ENCODE results near the gene RRAGD. TPM values are rescaled to one million over a fixed set of nuclear protein-coding genes. Genes with fewer than 3 reads are reported as not detected.
"Not testable (repeated sequence)": the region's sequence is repeated elsewhere in the genome, so short reads cannot be mapped to it uniquely, and the experiment has no call there.

RRAGD gene
- total and polyA plus RNA-seq, 4 donors = 3.2 to 17.8 (median 12.8) TPM

DNA sequence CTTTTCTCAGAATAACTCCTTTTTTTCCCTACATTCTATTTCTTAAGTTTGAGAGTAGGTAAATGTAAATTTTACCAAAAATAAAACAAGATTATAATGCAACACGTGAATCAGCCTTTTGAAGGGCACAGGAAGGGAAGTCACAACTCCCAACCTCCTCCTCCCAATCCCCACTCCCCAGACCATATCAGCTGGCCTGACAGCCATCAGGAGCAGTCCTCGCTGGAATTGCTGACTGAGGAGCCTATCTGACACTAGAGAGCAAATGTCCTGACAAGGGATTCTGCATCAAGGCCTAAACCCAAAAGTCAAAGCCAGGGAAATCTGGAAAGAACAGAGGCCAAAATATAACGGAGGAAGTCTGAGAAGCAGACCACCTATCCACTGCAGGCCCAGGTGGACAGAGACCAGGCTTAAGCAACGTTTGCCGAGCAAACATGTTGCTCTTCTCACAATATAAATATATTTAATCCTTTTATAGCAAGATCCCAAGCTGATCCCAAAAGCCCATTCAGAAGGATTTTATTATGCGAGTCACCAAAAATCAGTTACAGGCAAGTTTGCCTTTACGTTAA is 2.5 kb downstream of the RRAGD start:
- Histone ChIP-seq H3K9me3 (ENCODE audit: control insufficient read depth, low read length) (no peaks in the 10 kb centered on the region), H3K4me1 (ENCODE audit: control insufficient read depth in 1 of 2, insufficient read depth in 2 of 2, low read length in 2 of 2) (no peaks in the 10 kb centered on the region), H3K4me3 (ENCODE audit: low read length in 2 of 2) (no peak overlapping the region), H3K27ac (ENCODE audit: low read depth in 1 of 2, low read length in 2 of 2) (no peak overlapping the region), H3K27me3 (ENCODE audit: control insufficient read depth in 1 of 2, insufficient read depth in 2 of 2, low read length in 1 of 2) (no peaks in the 10 kb centered on the region), H3K36me3 (ENCODE audit: control insufficient read depth in 1 of 2, insufficient read depth in 2 of 2, low read length in 1 of 2) (no peaks in the 10 kb centered on the region)
- ATAC-seq (ENCODE audit: low FRiP score) (no peak), DNase-seq (no peak)
- WGBS, 2 donors = 79 to 82% methylated on average over 7 of the region's 7 CpGs
- intact Hi-C loops (cut with DNase I) = no loop called here

DNA sequence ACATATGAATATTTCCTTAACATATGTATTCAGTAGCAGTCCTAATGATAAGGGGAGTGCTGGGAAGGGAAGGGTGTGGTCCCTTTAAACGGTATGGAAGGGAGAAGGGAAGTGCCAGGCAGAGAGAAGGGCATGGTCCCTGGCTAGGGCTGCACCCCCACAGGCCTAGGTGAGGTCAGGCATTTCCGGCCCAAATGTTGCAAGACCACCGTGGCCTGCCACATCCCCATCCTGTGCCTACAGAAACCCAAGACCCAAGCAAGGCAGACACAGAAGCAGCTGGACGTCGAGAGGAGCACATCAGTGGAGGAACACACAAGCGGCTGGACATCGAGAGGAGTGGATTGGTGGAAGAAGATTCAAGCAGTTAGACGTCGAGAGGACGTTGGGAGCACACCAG is 5.9 kb downstream of the RRAGD start:
- no peaks in the 10 kb centered on the region for H3K27me3 ChIP-seq (ENCODE audit: control insufficient read depth in 1 of 2, insufficient read depth in 2 of 2, low read length in 1 of 2)
- no peak overlapping the region for H3K4me3 ChIP-seq (ENCODE audit: low read length in 2 of 2)
- DNase-seq = no peak
- no peaks in the 10 kb centered on the region for H3K9me3 ChIP-seq (ENCODE audit: control insufficient read depth, low read length)
- no peak for ATAC-seq (ENCODE audit: low FRiP score)
- intact Hi-C loops (cut with DNase I) = no loop called here
- no peaks in the 10 kb centered on the region for H3K36me3 ChIP-seq (ENCODE audit: control insufficient read depth in 1 of 2, insufficient read depth in 2 of 2, low read length in 1 of 2)
- 86 to 88% methylated on average over 10 of the region's 10 CpGs for WGBS, 2 donors
- H3K4me1 ChIP-seq (ENCODE audit: control insufficient read depth in 1 of 2, insufficient read depth in 2 of 2, low read length in 2 of 2) = no peaks in the 10 kb centered on the region
- H3K27ac ChIP-seq (ENCODE audit: low read depth in 1 of 2, low read length in 2 of 2) = no peak overlapping the region

GRCh38 chr6:89404512-89404911 is 7.6 kb downstream of the RRAGD start:
- Histone ChIP-seq H3K4me1 (ENCODE audit: control insufficient read depth in 1 of 2, insufficient read depth in 2 of 2, low read length in 2 of 2) (no peaks in the 10 kb centered on the region), H3K9me3 (ENCODE audit: control insufficient read depth, low read length) (no peaks in the 10 kb centered on the region), H3K4me3 (ENCODE audit: low read length in 2 of 2) (no peak overlapping the region), H3K27me3 (ENCODE audit: control insufficient read depth in 1 of 2, insufficient read depth in 2 of 2, low read length in 1 of 2) (no peaks in the 10 kb centered on the region), H3K27ac (ENCODE audit: low read depth in 1 of 2, low read length in 2 of 2) (no peak overlapping the region), H3K36me3 (ENCODE audit: control insufficient read depth in 1 of 2, insufficient read depth in 2 of 2, low read length in 1 of 2) (no peaks in the 10 kb centered on the region)
- ATAC-seq (ENCODE audit: low FRiP score) = no peak
- intact Hi-C loops (cut with DNase I) = no loop called here
- no peak for DNase-seq
- 83 to 87% methylated on average over 3 of the region's 3 CpGs for WGBS, 2 donors

DNA sequence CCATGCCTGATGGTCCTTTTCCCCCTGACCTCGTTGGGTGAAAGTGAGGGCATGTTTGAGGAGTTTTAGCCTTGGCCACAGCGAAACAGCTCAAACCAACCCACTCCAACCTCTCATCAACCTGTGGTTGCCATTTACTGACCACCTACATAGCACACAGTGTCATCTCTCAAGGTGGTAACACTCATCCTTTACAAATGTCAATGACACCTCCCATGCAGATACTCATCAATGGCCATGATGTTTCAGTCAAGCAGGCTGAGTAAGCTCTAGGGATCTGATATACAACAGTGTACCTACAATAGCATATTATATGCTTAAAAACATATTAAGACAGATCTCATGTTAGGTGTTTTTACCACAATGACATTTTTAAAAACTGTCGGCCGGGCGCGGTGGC is 9.3 kb downstream of the RRAGD start:
- intact Hi-C loops (cut with DNase I) = no loop called here
- H3K4me1 ChIP-seq (ENCODE audit: control insufficient read depth in 1 of 2, insufficient read depth in 2 of 2, low read length in 2 of 2) = no peaks in the 10 kb centered on the region
- 92 to 95% methylated on average over 6 of the region's 6 CpGs for WGBS, 2 donors
- DNase-seq (no peak), ATAC-seq (ENCODE audit: low FRiP score) (no peak)
- no peak overlapping the region for H3K4me3 ChIP-seq (ENCODE audit: low read length in 2 of 2)
- no peaks in the 10 kb centered on the region for H3K27me3 ChIP-seq (ENCODE audit: control insufficient read depth in 1 of 2, insufficient read depth in 2 of 2, low read length in 1 of 2)
- H3K36me3 ChIP-seq (ENCODE audit: control insufficient read depth in 1 of 2, insufficient read depth in 2 of 2, low read length in 1 of 2) = no peaks in the 10 kb centered on the region
- no peaks in the 10 kb centered on the region for H3K9me3 ChIP-seq (ENCODE audit: control insufficient read depth, low read length)
- H3K27ac ChIP-seq (ENCODE audit: low read depth in 1 of 2, low read length in 2 of 2) = no peak overlapping the region

DNA sequence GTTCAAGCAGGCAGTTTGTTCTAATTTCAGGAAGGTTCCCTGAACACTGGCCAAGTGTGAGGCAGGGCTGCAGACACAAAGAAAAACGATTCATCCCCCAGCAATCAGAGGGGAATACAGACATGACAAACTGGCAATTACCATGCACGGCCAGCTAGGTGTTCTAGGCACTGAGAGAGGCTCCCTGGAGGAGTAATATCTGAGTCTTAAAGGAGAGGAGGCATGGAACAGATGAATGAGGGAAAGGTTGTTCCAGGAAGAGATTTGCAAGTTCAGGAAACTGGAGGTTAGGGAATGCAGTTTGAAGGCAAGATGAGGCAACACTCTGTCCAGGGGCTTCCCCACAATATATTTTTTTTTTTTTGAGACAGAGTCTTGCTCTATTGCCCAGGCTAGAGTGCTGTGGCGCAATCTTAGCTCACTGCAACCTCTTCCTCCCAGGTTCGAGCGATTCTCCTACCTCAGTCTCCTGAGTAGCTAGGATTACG is 11.1 kb downstream of the RRAGD start:
- DNase-seq (no peak), ATAC-seq (ENCODE audit: low FRiP score) (peak; percentile 54)
- H3K27me3 ChIP-seq (ENCODE audit: control insufficient read depth in 1 of 2, insufficient read depth in 2 of 2, low read length in 1 of 2) = no peaks in the 10 kb centered on the region
- H3K36me3 ChIP-seq (ENCODE audit: control insufficient read depth in 1 of 2, insufficient read depth in 2 of 2, low read length in 1 of 2) = no peaks in the 10 kb centered on the region
- H3K4me1 ChIP-seq (ENCODE audit: control insufficient read depth in 1 of 2, insufficient read depth in 2 of 2, low read length in 2 of 2) = no peaks in the 10 kb centered on the region
- intact Hi-C loops (cut with DNase I) = no loop called here
- no peak overlapping the region for H3K27ac ChIP-seq (ENCODE audit: low read depth in 1 of 2, low read length in 2 of 2)
- WGBS, 2 donors = 67 to 71% methylated on average over 6 of the region's 6 CpGs
- no peak overlapping the region for H3K4me3 ChIP-seq (ENCODE audit: low read length in 2 of 2)
- no peaks in the 10 kb centered on the region for H3K9me3 ChIP-seq (ENCODE audit: control insufficient read depth, low read length)

DNA sequence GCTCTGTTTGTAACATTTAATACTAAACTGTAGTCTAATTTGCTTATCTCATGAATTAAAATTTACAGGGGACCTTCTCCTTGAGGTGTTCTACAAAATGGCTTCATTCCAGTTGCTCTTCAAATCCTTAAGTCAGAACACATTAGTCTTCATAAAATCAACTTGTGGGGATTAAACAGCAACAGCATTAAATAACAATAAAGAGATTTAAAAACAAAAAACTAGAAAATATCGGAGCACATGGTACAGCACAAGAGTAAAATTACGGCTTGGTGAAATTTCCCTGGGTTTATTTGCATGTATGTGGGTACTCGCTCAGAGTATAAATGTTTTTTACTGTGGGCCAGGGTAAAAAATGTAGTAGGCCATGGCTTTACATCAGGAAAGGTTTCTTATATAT is 12.0 kb downstream of the RRAGD start:
- Histone ChIP-seq H3K27me3 (ENCODE audit: control insufficient read depth in 1 of 2, insufficient read depth in 2 of 2, low read length in 1 of 2) (no peaks in the 10 kb centered on the region), H3K36me3 (ENCODE audit: control insufficient read depth in 1 of 2, insufficient read depth in 2 of 2, low read length in 1 of 2) (no peaks in the 10 kb centered on the region), H3K4me3 (ENCODE audit: low read length in 2 of 2) (no peak overlapping the region), H3K4me1 (ENCODE audit: control insufficient read depth in 1 of 2, insufficient read depth in 2 of 2, low read length in 2 of 2) (no peaks in the 10 kb centered on the region), H3K27ac (ENCODE audit: low read depth in 1 of 2, low read length in 2 of 2) (no peak overlapping the region), H3K9me3 (ENCODE audit: control insufficient read depth, low read length) (no peaks in the 10 kb centered on the region)
- no peak for DNase-seq
- no peak for ATAC-seq (ENCODE audit: low FRiP score)
- WGBS, 2 donors = 96 to 97% methylated on average over 3 of the region's 3 CpGs
- intact Hi-C loops (cut with DNase I) = no loop called here

GRCh38 chr6:89398762-89399525 is 13.1 kb downstream of the RRAGD start:
- Histone ChIP-seq H3K27me3 (ENCODE audit: control insufficient read depth in 1 of 2, insufficient read depth in 2 of 2, low read length in 1 of 2) (no peaks in the 10 kb centered on the region), H3K36me3 (ENCODE audit: control insufficient read depth in 1 of 2, insufficient read depth in 2 of 2, low read length in 1 of 2) (no peaks in the 10 kb centered on the region), H3K9me3 (ENCODE audit: control insufficient read depth, low read length) (no peaks in the 10 kb centered on the region), H3K4me1 (ENCODE audit: control insufficient read depth in 1 of 2, insufficient read depth in 2 of 2, low read length in 2 of 2) (no peaks in the 10 kb centered on the region), H3K4me3 (ENCODE audit: low read length in 2 of 2) (no peak overlapping the region), H3K27ac (ENCODE audit: low read depth in 1 of 2, low read length in 2 of 2) (no peak overlapping the region)
- intact Hi-C loops (cut with DNase I) = no loop called here
- 90 to 95% methylated on average over 7 of the region's 7 CpGs for WGBS, 2 donors
- no peak for DNase-seq
- ATAC-seq (ENCODE audit: low FRiP score) = no peak

DNA sequence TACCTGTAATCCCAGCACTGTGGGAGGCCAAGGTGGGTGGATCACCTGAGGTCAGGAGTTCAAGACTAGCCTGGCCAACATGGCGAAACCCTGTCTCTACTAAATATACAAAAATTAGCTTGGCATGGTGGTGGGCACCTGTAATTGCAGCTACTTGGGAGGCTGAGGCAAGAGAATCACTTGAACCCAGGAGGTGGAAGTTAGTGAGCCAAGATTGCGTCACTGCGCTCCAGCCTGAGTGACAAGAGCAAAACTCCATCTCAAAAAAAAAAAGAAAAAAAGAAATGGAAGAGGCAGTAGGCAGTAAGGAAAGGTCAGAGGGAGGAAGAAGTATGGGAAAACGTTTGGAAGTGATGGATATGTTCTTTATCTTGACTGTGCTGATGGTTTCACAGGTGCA is 14.2 kb downstream of the RRAGD start:
- H3K4me1 ChIP-seq (ENCODE audit: control insufficient read depth in 1 of 2, insufficient read depth in 2 of 2, low read length in 2 of 2); H3K4me3 ChIP-seq (ENCODE audit: low read length in 2 of 2); ATAC-seq (ENCODE audit: low FRiP score); H3K27ac ChIP-seq (ENCODE audit: low read depth in 1 of 2, low read length in 2 of 2); H3K36me3 ChIP-seq (ENCODE audit: control insufficient read depth in 1 of 2, insufficient read depth in 2 of 2, low read length in 1 of 2); H3K9me3 ChIP-seq (ENCODE audit: control insufficient read depth, low read length); intact Hi-C loops (cut with DNase I); H3K27me3 ChIP-seq (ENCODE audit: control insufficient read depth in 1 of 2, insufficient read depth in 2 of 2, low read length in 1 of 2); DNase-seq: not testable (repeated sequence)
- WGBS, 2 donors = 93 to 96% methylated on average over 4 of the region's 4 CpGs

DNA sequence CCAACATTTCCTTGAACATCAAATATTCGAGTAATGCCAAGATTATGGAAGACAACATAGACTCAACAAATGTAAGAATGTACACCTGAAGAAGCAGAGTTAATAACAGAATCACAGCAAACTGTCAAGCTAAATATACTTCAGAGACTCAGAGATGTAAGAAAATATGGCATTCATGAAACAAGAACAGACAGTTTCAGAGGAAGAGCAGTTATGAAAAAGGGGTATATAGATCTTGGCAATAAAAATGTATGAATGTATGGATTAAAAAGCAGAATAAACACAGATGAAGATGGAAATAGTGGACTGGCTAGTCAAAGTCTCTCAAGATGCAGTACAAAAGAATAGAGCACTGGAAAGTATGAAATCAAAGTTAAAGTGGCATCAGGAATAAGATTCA is 18.4 kb downstream of the RRAGD start:
- no peaks in the 10 kb centered on the region for H3K27me3 ChIP-seq (ENCODE audit: control insufficient read depth in 1 of 2, insufficient read depth in 2 of 2, low read length in 1 of 2)
- H3K27ac ChIP-seq (ENCODE audit: low read depth in 1 of 2, low read length in 2 of 2) = no peak overlapping the region
- no peak overlapping the region for H3K4me3 ChIP-seq (ENCODE audit: low read length in 2 of 2)

More for the DNA sequence above, 18.4 kb downstream of the RRAGD start:
- intact Hi-C loops (cut with DNase I) = no loop called here
- no peak for DNase-seq
- H3K9me3 ChIP-seq (ENCODE audit: control insufficient read depth, low read length) = no peaks in the 10 kb centered on the region
- ATAC-seq (ENCODE audit: low FRiP score) = no peak
- H3K4me1 ChIP-seq (ENCODE audit: control insufficient read depth in 1 of 2, insufficient read depth in 2 of 2, low read length in 2 of 2) = no peaks in the 10 kb centered on the region
- H3K36me3 ChIP-seq (ENCODE audit: control insufficient read depth in 1 of 2, insufficient read depth in 2 of 2, low read length in 1 of 2) = no peaks in the 10 kb centered on the region
- WGBS, 2 donors = 95 to 100% methylated on average over 1 of the region's 1 CpG

Data from aorta (tissue), 5 donors.